SJCRH30 (cell line): Measurements from ENCODE around the gene ATP10B. TPM values are rescaled to one million over a fixed set of nuclear protein-coding genes. Genes with fewer than 3 reads are reported as not detected.

Experiments
- DNase-seq, 2 experiments: peaks; one replicate each; pipeline ENCODE4 v3.0.0-alpha.2; 2015 to 2020
- H3K27ac ChIP-seq: fragments of 250-450 bp; sonication (Bioruptor Pico); 2 replicates; pipeline ENCODE4 v1.5.1; 2020; ENCODE audit warnings: mild to moderate bottlenecking, moderate library complexity
- H3K27me3 ChIP-seq: fragments of 250-450 bp; sonication (Bioruptor Pico); 2 replicates; pipeline ENCODE4 v1.5.1; 2020; ENCODE audit warnings: mild to moderate bottlenecking, moderate library complexity
- H3K36me3 ChIP-seq: fragments of 250-450 bp; sonication (Bioruptor Pico); 2 replicates; pipeline ENCODE4 v1.5.1; 2020; ENCODE audit warnings: mild to moderate bottlenecking, moderate library complexity
- H3K4me1 ChIP-seq: fragments of 250-450 bp; sonication (Bioruptor Pico); 2 replicates; pipeline ENCODE4 v1.5.1; 2020; ENCODE audit warnings: mild to moderate bottlenecking, moderate library complexity
- H3K4me3 ChIP-seq: fragments of 250-450 bp; sonication (Bioruptor Pico); 2 replicates; pipeline ENCODE4 v1.5.1; 2020; ENCODE audit warnings: mild to moderate bottlenecking, moderate library complexity
- H3K9me3 ChIP-seq: fragments of 250-450 bp; sonication (Bioruptor Pico); replicated peaks from 2 replicates; pipeline ENCODE4 v1.5.1; 2020; ENCODE audit warnings: mild to moderate bottlenecking, moderate library complexity
- total RNA-seq: library from RNA; depleted of rRNA; stranded (reverse); fragments of >200 nt; shearing (Covaris generic); gene quantifications from 2 replicates; pipeline ENCODE4 v1.2.3, GENCODE V29; 2014

The ATP10B gene
- total RNA-seq, 1 experiment from 2014 or later, result not detected

- H3K27ac ChIP-seq, result no peak overlapping the region
- no peaks in the 10 kb centered on the region for H3K36me3 ChIP-seq
- no peaks in the 10 kb centered on the region for H3K9me3 ChIP-seq
- H3K4me1 ChIP-seq, result no peaks in the 10 kb centered on the region
- no peaks in the 10 kb centered on the region for H3K27me3 ChIP-seq
- no peak for DNase-seq
- no peak overlapping the region for H3K4me3 ChIP-seq
Observed at GRCh38 chr5:160699301-160699700, 152.7 kb downstream of the ATP10B start.

- H3K9me3 ChIP-seq, result no peaks in the 10 kb centered on the region
- H3K4me3 ChIP-seq, result no peak overlapping the region
- no peaks in the 10 kb centered on the region for H3K4me1 ChIP-seq
- DNase-seq, result no peak
- no peaks in the 10 kb centered on the region for H3K27me3 ChIP-seq
- no peak overlapping the region for H3K27ac ChIP-seq
- no peaks in the 10 kb centered on the region for H3K36me3 ChIP-seq
Observed at GRCh38 chr5:160697281-160697680, 154.7 kb downstream of the ATP10B start.

DNA sequence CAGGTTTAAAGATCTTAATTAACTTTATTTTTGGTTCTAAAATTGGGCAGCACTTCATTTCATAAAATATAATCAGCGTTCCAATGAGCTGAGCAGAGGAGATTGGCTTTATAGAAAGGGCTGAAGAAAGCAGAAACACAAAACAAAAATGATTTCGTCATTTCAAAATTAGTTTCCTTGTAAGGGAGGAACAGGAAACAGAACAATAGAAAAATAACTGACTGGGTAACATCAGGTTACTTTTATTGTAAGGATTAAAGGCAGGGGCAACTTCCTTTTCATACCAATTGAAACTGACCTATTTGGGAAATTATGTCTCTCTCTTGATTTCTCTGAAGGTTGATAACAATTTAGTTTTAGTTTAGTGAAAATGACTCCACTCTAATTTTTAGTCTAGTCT is 157.1 kb downstream of the ATP10B start:
- Histone ChIP-seq H3K4me3 (no peak overlapping the region), H3K36me3 (no peaks in the 10 kb centered on the region), H3K9me3 (no peaks in the 10 kb centered on the region), H3K27ac (no peak overlapping the region), H3K4me1 (no peaks in the 10 kb centered on the region), H3K27me3 (no peaks in the 10 kb centered on the region)
- no peak for DNase-seq

DNA sequence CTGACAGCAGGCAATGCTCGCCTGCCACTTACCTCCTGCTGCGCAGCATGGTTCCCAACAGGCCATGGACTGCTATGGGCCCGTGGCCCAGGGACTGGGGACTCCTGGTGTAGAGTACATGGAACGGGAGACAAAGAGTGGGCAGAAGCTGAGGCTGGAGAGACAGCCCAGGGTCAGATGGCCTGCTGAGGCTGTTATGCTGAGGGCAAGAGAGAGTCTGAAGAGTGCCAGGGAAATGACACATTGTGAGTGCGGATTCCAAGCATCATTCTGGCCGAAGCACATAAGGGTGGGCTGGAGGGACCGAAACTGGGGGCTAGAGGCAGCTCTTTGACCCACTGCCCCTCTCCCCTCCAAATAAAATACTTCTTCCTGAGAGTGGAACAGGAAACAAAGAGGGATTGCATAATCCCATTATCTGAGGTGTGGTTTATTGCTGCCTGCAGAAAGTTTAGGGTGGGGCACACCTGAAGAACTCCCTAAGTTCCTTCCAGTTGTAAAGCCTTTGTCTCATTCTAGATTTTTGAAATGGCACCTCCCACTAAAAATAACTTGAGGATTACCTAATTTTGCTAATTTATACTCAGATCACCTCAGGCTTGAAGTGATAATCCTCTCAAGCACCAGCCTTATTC is 158.1 kb downstream of the ATP10B start:
- no peaks in the 10 kb centered on the region for H3K27me3 ChIP-seq
- H3K36me3 ChIP-seq, result no peaks in the 10 kb centered on the region
- H3K27ac ChIP-seq, result no peak overlapping the region
- no peak for DNase-seq
- H3K4me1 ChIP-seq, result no peaks in the 10 kb centered on the region
- no peak overlapping the region for H3K4me3 ChIP-seq
- no peaks in the 10 kb centered on the region for H3K9me3 ChIP-seq

- no peaks in the 10 kb centered on the region for H3K4me1 ChIP-seq
- no peaks in the 10 kb centered on the region for H3K9me3 ChIP-seq
- H3K27ac ChIP-seq, result no peak overlapping the region
- H3K36me3 ChIP-seq, result no peaks in the 10 kb centered on the region
- H3K4me3 ChIP-seq, result no peak overlapping the region
- DNase-seq, result no peak
- H3K27me3 ChIP-seq, result no peaks in the 10 kb centered on the region
Observed at GRCh38 chr5:160692271-160692670, 159.7 kb downstream of the ATP10B start.

DNA sequence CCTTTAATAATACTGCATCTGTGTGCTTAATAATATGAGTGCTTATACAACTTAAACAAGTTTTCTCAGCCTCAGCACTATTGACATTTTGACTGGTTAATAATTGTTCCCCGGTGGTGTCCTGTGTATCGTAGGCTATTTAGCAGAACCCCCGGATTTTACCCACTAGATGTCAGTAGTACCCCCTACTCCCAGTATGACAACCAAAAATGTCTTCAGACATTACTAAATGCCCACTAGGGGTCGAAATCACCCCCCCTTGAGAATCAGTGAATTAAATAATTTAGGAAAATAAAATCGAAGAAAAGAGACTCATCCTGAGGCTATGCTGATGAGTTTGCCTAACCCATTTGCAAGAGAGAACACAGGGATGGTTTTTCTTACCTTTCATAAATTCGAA is 166.3 kb downstream of the ATP10B start:
- no peak overlapping the region for H3K27ac ChIP-seq
- H3K4me1 ChIP-seq, result no peaks in the 10 kb centered on the region
- H3K27me3 ChIP-seq, result no peaks in the 10 kb centered on the region
- peak in 1 of 2 experiments; percentile 10 for DNase-seq
- no peaks in the 10 kb centered on the region for H3K36me3 ChIP-seq
- no peak overlapping the region for H3K4me3 ChIP-seq
- H3K9me3 ChIP-seq, result no peaks in the 10 kb centered on the region

- H3K9me3 ChIP-seq, result no peaks in the 10 kb centered on the region
- no peaks in the 10 kb centered on the region for H3K4me1 ChIP-seq
- no peak overlapping the region for H3K27ac ChIP-seq
- no peak overlapping the region for H3K4me3 ChIP-seq
- H3K36me3 ChIP-seq, result no peaks in the 10 kb centered on the region
- no peaks in the 10 kb centered on the region for H3K27me3 ChIP-seq
- no peak for DNase-seq
Observed at GRCh38 chr5:160685219-160685618, 166.8 kb downstream of the ATP10B start.

DNA sequence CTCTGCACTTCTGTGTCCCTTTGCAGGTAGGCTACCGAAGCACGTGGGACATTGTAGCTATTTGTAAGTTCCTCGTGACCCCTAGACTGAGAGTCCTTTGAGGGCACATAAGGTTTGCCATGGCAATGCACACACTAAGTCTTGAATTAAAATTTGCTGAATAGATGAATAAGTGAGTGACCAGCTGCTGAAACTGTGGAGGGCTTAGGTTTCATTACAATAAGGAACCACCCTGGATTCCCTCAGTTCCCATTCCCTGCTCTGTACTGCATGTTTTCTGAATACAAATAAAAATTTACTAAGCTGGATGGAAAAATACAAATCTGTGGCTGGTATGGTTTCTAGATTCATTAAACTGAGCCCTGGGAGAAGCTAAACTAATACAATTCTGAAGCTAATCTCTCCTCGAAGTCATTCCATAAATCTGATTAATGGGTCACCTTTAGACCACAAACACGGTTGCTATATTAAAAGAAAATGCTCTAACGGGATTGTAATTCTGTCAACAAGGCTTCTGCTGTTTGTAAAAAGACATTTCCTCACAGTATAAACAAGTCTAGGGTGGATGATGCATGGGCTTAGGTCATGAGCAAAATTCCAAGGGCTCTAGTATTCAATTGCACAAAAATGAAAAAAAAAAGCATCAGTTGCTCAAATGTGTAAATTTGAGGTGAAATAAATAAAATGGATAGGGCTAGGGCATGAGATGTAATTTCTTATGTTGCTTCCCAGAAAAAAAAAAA is 172.3 kb downstream of the ATP10B start:
- H3K4me3 ChIP-seq, result no peak overlapping the region
- no peak overlapping the region for H3K27ac ChIP-seq
- no peaks in the 10 kb centered on the region for H3K4me1 ChIP-seq
- H3K27me3 ChIP-seq, result no peaks in the 10 kb centered on the region
- no peak for DNase-seq
- H3K36me3 ChIP-seq, result no peaks in the 10 kb centered on the region
- H3K9me3 ChIP-seq, result no peaks in the 10 kb centered on the region

- no peak for DNase-seq
- no peak overlapping the region for H3K4me3 ChIP-seq
Observed at GRCh38 chr5:160675988-160676387, 176.0 kb downstream of the ATP10B start.

DNA sequence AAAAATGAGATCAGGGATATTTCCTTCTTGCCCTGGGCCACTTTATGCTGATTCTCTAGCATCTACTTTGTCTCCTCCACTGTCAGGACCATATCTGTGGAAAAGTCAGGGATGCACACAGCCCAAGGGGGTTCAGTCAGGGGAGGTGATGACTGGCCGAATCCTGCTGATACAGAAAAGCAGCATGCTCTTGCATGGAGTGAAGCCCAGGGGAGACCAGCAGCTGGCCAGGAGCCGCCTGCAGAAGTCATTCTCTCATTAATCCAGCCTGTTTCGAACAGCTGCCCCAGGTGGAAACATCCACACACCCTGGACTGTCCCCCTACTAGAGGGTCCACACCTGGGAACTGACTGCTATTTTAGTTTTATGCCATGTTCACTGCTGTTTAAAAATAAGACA is 177.1 kb downstream of the ATP10B start:
- Histone ChIP-seq H3K4me3 (no peak overlapping the region), H3K27me3 (no peaks in the 10 kb centered on the region), H3K9me3 (no peaks in the 10 kb centered on the region), H3K27ac (no peak overlapping the region), H3K36me3 (no peaks in the 10 kb centered on the region), H3K4me1 (no peaks in the 10 kb centered on the region)
- no peak for DNase-seq

More at GRCh38 chr5:160675988-160676387, 176.0 kb downstream of the ATP10B start:
- H3K9me3 ChIP-seq, result no peaks in the 10 kb centered on the region
- H3K4me1 ChIP-seq, result no peaks in the 10 kb centered on the region
- no peaks in the 10 kb centered on the region for H3K36me3 ChIP-seq
- no peak overlapping the region for H3K27ac ChIP-seq
- no peaks in the 10 kb centered on the region for H3K27me3 ChIP-seq

GRCh38 chr5:160672521-160672920 is 179.5 kb downstream of the ATP10B start:
- no peak for DNase-seq
- no peaks in the 10 kb centered on the region for H3K27me3 ChIP-seq
- H3K4me3 ChIP-seq, result no peak overlapping the region
- no peaks in the 10 kb centered on the region for H3K9me3 ChIP-seq
- H3K4me1 ChIP-seq, result no peaks in the 10 kb centered on the region
- no peaks in the 10 kb centered on the region for H3K36me3 ChIP-seq
- no peak overlapping the region for H3K27ac ChIP-seq

DNA sequence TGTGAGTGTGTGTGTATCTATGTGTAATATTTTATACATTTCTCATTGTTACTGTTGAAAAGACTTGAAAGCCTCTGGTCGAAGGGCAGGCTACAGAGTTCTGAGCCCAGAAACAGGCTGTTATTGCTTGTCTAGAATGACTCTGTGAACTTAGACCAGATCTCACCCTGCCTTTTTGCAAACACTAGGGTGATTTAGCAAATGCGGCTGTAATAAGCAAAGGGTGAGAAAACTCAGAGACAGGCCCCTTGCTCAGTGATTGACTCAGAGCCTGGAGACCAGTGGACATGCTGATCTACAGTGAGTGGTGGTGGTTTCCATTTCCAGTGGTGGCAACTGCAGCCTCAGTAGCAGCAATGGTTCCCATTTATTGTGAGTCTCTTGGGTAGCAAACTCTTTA is 183.7 kb downstream of the ATP10B start:
- DNase-seq, result no peak
- H3K36me3 ChIP-seq, result no peaks in the 10 kb centered on the region
- no peaks in the 10 kb centered on the region for H3K27me3 ChIP-seq
- no peak overlapping the region for H3K27ac ChIP-seq
- H3K4me3 ChIP-seq, result no peak overlapping the region
- no peaks in the 10 kb centered on the region for H3K9me3 ChIP-seq
- H3K4me1 ChIP-seq, result no peaks in the 10 kb centered on the region

DNA sequence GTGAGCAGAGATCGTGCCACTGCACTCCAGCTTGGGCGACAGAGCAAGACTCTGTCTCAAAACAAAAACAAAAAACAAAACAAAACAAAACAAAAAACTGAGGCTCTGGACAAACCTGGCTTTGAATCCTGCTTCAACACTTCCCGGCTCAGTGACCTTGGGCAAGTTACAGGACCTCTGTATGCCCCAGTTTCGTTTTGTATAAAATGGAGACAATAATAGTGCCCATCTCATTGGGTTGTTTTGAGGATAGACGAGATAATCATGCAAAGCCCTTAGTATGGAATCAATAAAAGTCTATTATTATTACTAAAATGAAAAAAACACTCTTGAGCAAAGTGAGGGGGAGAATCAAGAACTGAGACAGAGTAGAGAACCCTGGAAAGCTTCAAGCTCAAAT is 184.9 kb downstream of the ATP10B start:
- no peaks in the 10 kb centered on the region for H3K9me3 ChIP-seq
- H3K27me3 ChIP-seq, result no peaks in the 10 kb centered on the region
- no peak overlapping the region for H3K4me3 ChIP-seq
- no peaks in the 10 kb centered on the region for H3K36me3 ChIP-seq
- DNase-seq, result no peak
- no peak overlapping the region for H3K27ac ChIP-seq
- H3K4me1 ChIP-seq, result no peaks in the 10 kb centered on the region

- Histone ChIP-seq H3K36me3 (no peaks in the 10 kb centered on the region), H3K4me3 (no peak overlapping the region), H3K9me3 (no peaks in the 10 kb centered on the region), H3K27ac (no peak overlapping the region), H3K27me3 (no peaks in the 10 kb centered on the region), H3K4me1 (no peaks in the 10 kb centered on the region)
- no peak for DNase-seq
Observed at GRCh38 chr5:160665460-160665859, 186.6 kb downstream of the ATP10B start.

DNA sequence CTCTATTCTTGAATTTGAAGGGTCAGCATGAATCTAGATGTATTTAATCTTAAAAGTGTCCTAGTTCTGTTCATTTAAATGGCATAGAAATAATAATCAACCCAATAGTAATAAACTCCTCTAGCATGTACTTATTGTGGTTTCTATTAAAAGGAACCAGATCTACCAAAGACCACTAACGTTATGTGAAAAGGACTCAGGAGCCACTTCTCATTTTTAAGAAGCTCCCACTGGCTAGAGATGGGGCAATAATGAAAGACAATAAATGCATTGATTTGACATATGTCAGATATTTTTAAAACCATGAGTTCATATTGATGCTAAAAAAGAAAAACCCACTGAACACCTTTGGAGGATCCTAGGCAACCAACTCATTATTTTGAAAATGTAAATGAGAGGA is 191.9 kb downstream of the ATP10B start:
- H3K4me1 ChIP-seq, result no peaks in the 10 kb centered on the region
- no peaks in the 10 kb centered on the region for H3K36me3 ChIP-seq
- DNase-seq, result no peak
- H3K4me3 ChIP-seq, result no peak overlapping the region
- H3K27me3 ChIP-seq, result no peaks in the 10 kb centered on the region
- no peaks in the 10 kb centered on the region for H3K9me3 ChIP-seq
- no peak overlapping the region for H3K27ac ChIP-seq
